GM21717 (cell line): Measurements from ENCODE around the gene CAV2.

Experiments
- ATAC-seq: cut with Tn5 transposase; IDR thresholded peaks from one replicate; pipeline ENCODE4 v1.9.1; 2021; ENCODE audit warnings: mild to moderate bottlenecking, moderate library complexity; ENCODE audit not compliant: unreplicated experiment

Gene CAV2

DNA sequence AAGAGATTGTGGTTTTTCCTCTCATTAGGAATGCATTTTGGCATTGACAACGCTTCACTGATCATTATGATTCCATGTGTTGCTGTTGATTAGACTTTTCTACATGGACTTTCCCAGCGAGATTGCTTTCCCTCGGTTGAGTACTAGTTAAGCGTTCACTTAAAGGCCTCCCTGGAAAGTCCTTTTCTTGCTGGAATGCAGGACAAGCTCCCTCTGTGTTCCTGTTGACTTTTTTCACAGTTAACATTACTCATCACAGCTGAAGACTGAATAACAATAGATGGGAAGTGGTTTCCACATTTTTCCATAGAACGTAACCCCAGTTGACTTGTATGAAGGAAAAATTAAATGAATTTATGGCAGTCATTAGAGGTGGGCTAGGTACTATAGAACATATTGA is 22.7 kb downstream of the CAV2 start:
- ATAC-seq = no peak

DNA sequence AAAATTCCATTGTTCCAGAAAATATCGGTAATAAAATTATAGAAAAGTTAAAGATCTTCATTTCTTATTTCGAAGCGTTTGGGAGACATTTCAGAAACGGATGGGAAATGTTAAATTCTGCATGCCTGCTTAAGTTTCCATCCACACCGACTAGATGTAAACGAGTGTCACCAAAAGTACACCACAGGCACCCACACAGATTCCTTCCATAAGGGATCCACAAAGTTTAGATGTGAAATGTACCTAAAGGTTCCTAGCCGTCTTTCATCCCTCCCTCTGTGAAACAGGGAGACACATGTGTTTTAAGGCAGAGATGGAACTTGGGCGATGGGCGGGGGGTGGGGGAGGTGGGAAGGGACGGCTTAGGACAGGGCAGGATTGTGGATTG is 24.7 kb downstream of the CAV2 start:
- ATAC-seq = no peak

- ATAC-seq = peak; percentile 29
These were observed 25.2 kb downstream of the CAV2 start, which contains the start of gene CAV1 for GRCh38 chr7:116524609-116525297. Gene CAV1 (plus strand): TSS chr7:116525036. CDS start chr7:116525063, 27 bp downstream.

- ATAC-seq = no peak
These were observed 25.9 kb downstream of the CAV2 start for GRCh38 chr7:116525298-116525912.

DNA sequence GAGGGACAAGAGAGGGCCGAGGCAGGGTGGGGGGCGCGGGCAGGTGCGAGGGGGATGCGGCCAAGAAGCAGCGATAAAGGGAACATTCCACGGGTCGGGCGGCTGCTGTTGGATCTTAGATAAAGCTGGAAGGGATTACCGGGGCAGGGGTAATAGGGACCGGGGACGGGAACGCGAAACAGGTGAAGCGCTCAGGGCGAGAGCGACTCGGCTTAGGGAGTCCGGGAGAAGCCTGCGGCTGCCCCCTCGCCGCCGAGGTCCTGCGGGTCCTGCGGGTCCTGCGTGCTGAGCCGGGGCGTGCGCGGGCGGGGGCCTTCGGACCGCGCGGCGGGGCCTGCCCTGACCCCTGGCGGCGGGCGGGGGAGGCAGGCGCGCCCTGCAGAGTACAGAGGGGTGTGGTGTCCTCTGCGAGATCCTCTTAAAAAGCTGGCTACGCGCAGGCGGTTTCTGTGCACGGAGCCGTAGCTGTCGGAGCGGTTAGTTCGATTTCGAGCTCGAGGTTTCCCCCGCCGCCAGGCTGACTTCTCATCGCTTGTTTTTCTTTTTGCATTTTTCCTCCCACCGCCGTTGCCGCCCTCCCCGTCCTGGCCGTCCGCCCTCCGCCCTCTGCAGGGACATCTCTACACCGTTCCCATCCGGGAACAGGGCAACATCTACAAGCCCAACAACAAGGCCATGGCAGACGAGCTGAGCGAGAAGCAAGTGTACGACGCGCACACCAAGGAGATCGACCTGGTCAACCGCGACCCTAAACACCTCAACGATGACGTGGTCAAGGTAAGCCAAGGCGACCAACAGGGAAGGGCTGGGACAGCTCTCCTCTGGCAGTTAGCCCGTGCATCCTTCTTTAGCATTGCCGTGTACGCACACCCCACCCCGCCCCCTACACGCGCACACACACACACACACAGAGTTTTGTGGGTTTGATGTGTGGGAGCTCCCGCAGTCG is 26.6 kb downstream of the CAV2 start:
- peak; percentile 87 for ATAC-seq

GRCh38 chr7:116526897-116527296 is 27.4 kb downstream of the CAV2 start:
- no peak for ATAC-seq

DNA sequence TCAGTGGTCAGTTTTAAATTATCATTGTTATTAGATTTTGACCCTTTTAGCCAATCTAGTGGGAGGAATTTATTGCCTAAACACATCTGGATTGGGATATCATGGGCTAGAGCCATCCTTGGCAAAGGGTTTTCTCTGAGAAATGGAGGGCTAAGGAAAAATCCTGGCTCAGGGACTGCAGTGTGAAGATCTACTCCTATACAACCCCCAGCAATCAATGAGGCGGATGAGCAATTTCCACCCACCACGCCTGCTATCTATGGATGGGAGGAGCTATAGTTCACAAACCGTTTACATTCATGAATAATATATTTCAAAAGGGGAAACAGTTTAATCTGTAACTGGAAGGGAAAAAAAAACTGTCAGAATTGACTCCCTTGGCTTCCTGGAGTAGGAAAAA is 28.0 kb downstream of the CAV2 start:
- ATAC-seq = no peak

DNA sequence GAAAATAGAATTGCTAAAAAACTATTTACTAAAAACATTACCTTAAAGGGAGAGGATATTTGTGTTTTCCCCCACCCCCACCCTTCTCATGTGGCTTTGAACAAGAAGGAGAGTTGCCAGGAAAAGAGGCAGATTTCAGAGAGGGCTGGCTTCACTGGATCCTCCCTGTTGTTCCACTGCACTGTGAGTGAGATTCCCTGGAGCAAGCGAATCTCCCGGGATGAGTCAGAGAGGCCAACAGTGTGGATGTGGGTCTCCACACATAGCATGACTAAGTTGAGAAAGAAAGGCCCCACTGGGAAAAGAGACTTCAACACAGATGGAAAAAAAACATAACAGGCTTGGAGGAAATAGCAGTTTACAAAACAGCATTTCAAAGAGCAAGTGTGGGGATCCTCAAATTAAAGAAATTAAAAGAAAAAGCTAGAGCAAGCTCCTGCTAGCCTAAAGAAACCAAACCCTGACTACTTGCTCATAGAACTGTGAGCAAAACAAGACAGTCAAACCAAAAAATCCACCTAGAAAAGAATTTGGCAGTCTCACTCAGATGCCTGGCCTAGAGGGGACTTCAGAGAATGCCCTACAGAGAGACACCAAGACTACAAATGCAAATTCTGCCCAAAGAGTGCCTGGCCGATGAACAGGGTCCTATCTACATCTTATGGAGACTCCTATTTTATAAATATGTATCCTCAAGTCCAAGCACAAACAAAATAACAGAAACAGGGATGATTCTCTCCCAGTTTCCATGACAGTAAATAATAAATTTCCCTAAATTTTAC is 28.7 kb downstream of the CAV2 start:
- no peak for ATAC-seq

GRCh38 chr7:116529250-116529649 is 29.7 kb downstream of the CAV2 start:
- ATAC-seq = no peak

DNA sequence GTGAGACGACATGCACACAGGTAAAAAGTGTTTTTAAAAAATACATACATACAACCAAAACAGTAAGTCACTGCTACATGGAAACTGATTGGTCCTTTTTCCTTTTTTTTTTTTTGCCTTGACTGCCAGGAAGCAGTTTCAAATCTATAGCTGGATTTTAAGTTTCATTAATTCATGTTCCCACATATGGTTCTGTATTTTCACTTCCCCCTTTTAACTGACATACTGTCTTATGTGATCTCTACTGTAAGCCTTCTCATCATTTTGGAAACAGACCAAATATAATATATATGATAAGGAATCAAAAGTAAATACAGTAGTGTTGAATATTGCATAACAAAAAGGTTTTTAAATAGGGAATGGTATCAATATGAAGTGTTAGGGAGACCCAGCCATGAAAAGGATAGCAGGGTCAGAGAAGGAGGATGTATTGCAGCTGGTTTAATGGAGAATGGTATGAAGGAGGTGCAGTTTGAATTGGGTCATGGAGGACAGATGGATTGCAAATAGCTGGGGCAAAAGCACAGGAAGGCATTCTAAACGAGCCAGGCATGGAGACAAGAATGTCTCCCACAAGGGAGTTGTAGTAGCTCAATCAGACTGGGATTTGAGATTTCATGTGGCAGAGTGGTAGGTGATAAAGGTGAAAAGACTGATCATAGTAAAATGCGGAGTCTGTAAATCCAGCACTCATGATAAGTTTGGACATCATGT is 30.7 kb downstream of the CAV2 start:
- ATAC-seq = no peak

DNA sequence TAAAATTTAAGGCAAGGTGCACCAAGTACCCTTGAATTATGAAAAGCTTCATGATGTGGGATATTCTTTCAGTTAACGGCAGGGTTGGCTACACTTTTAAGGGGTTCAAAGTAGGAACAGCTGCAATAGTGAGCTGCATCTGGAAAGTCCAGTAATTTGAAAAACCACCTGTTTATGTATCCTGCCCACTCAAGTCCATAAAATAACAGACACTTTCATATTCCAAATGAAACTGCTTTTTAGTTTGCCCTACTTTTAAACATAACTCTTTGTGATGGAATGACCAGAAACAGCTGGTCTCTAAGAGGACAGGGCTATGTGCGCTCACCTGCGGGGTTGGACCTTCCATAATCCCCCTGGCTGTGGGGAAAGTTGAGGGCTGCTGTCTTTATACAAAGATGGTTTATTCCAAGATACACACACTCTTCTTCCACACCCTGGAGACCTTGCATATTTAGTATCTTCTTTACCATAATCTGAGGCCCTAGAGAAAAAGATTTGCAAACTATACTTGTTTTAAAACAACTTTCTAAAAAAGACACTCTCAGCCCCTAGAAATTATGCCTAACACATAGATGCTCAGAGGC is 32.7 kb downstream of the CAV2 start:
- no peak for ATAC-seq

- no peak for ATAC-seq
These were observed 35.3 kb downstream of the CAV2 start for GRCh38 chr7:116534790-116535189.

DNA sequence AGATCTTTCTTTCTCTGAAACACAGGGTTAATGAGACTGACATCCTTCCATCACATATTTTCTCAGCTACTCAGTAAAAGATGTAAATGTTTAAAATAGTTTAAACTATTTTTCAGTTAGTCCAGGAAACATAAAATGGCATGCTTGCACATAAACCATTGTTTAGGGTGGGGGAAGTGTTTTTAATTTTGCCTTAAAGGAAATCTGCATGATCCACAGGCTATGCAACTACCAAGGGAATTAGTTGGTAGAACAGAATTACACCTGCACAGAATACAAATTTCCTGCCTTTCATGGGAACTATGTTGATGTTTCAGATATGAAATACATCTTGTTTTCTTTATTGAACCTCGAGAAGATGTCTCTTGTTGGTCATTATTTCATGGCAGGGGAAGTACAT is 35.9 kb downstream of the CAV2 start:
- no peak for ATAC-seq

- ATAC-seq = no peak
These were observed 38.6 kb downstream of the CAV2 start for GRCh38 chr7:116538138-116538537.

DNA sequence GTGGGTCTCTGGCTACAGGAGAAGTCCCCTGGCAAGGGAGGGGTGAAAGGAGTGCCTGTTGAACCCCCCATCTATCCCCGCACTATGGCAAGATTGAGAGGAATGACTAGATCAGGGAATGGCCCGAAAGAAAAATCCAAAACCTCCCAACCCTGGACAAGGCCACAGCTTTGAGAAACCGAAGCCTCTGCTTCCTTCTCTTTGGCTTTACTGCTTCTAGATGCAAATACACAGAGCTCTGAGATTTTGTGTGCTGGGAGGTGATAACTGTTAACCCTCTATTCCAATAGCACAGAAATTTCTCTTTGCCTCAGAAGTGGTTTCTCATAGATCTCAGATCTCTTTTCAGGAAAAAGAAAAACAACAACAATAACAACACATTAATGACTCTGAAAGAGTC is 40.3 kb downstream of the CAV2 start:
- ATAC-seq = no peak

- ATAC-seq = no peak
These were observed 41.2 kb downstream of the CAV2 start for GRCh38 chr7:116540743-116541142.

- ATAC-seq = no peak
These were observed 42.4 kb downstream of the CAV2 start for GRCh38 chr7:116541951-116542350.

DNA sequence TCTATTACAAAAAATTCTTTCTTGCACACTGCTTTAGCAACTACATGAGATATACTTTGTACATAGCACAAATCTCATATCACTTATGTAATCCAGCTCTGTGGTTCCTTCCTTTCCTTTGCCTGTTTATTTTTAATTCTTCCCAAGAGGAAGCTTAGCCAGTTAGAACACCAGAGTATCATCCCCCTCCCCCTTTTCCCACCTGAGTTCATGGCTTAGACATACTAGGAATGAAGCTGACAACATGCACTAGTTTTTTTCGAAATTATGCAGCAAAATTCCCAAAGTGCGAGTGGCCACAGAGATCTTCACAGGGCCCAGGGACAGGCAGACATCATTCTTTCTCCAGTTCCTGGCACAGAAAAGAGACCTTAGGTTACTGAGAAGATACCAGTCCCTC is 43.1 kb downstream of the CAV2 start:
- no peak for ATAC-seq

- no peak for ATAC-seq
These were observed 44.1 kb downstream of the CAV2 start for GRCh38 chr7:116543664-116544063.

- ATAC-seq = no peak
These were observed 44.9 kb downstream of the CAV2 start for GRCh38 chr7:116544487-116544886.
